IPS-20b (cell line): ENCODE measurements around the gene TTLL13.

ENCODE experiments used
- H3K27ac ChIP-seq: one replicate; pipeline ENCODE4 v1.5.1; 2013; ENCODE audit warnings: low read length
- H3K27me3 ChIP-seq: 2 replicates; pipeline ENCODE4 v1.6.1; 2013; ENCODE audit warnings: mild to moderate bottlenecking, low read length, inconsistent platforms; ENCODE audit not compliant: insufficient read depth
- H3K36me3 ChIP-seq: 2 replicates; pipeline ENCODE4 v1.6.1; 2013; ENCODE audit warnings: low read depth, mild to moderate bottlenecking, inconsistent platforms, low read length, moderate library complexity; ENCODE audit not compliant: insufficient read depth
- H3K4me1 ChIP-seq: 2 replicates; pipeline ENCODE4 v1.6.1; 2013; ENCODE audit warnings: mild to moderate bottlenecking, control low read depth, inconsistent platforms, low read length, moderate library complexity; ENCODE audit not compliant: insufficient read depth
- H3K4me3 ChIP-seq: 2 replicates; pipeline ENCODE4 v1.5.1; 2013; ENCODE audit warnings: mild to moderate bottlenecking, low read length, inconsistent platforms
- H3K9ac ChIP-seq: 2 replicates; pipeline ENCODE4 v1.6.1; 2013; ENCODE audit warnings: low read depth, mild to moderate bottlenecking, inconsistent platforms, low read length, moderate library complexity
- H3K9me3 ChIP-seq: 2 replicates; pipeline ENCODE4 v1.6.1; 2013; ENCODE audit warnings: mild to moderate bottlenecking, low read depth, low read length, inconsistent platforms; ENCODE audit not compliant: insufficient read depth

The TTLL13 gene

DNA sequence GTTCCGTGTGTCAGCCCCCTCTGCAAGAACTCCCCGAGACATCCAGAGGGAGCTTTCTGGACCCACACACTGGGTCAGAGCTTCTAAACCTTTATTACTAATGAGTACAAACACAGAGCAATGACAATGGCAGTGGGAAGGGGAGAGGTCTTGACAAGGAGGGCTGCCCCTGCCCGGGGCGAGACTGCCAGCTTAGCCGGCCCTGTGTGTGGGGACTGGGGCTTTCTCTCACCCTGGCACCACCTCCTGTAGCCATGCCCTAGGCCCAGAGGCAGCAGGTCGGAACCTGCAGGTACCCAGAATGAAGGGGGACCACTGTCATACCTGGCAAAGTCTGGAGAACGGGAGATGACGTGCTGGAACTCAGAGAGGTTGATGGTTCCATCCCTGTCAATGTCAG is 18.7 kb upstream of the TTLL13 start:
- Histone ChIP-seq H3K4me3 (no peak overlapping the region), H3K27me3 (no peaks in the 10 kb centered on the region), H3K36me3 (peaks cover 53% of the 10 kb centered on the region), H3K9me3 (no peaks in the 10 kb centered on the region), H3K9ac (no peak overlapping the region), H3K4me1 (no peaks in the 10 kb centered on the region; the same call in 1 of the 2 replicates), H3K27ac (no peak overlapping the region)

DNA sequence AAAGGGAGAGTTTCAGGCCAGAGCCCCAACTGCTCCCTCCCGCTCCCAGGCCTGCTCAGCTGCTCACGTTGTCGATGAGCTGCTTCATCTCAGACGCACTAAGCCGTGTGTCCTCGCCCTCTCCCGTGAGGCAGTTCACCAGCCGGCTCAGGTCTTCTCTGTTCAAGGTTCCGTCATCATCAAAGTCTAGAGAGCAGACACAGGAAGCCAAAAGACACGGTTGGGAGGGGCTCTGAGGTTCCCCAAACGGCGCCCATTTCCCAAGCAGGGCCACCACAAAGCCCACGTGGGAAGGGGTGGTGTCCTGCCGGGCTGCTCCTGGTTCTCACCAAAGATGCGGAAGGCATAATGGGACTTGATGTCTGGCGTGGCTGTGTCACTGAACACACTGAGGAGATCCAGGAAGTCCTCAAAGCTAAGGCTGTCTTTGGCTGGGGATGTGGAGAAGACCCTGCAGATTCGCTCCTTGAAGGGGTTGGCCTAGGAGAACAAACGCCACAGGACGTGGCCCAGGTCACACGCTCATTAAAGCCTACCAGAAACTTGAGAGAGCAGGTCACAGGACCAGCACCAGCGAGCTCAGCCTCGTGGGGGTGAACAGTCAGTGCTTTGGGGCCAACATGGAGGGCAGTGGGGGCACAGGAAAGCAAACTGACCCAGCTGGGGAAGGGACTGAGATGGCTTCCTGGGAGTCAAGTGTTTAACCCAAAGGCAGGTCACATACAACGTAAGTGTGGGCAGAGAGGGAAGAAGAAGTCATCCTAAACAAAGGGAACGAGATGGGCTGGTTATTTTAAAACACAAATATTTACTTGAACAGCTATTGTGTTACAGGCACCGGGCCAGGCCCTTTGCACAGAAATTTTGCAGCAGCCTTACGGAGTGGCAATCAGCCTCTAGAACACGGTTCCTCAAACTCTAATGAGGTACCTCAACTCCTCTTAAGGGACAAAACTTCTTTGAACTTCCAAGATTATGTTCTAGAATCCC is 18.0 kb upstream of the TTLL13 start:
- H3K4me3 ChIP-seq, result no peak overlapping the region
- peaks cover 47% of the 10 kb centered on the region for H3K36me3 ChIP-seq
- H3K9me3 ChIP-seq, result no peaks in the 10 kb centered on the region
- H3K27ac ChIP-seq, result no peak overlapping the region
- no peaks in the 10 kb centered on the region; the same call in 1 of the 2 replicates for H3K4me1 ChIP-seq
- no peak overlapping the region for H3K9ac ChIP-seq
- no peaks in the 10 kb centered on the region for H3K27me3 ChIP-seq

DNA sequence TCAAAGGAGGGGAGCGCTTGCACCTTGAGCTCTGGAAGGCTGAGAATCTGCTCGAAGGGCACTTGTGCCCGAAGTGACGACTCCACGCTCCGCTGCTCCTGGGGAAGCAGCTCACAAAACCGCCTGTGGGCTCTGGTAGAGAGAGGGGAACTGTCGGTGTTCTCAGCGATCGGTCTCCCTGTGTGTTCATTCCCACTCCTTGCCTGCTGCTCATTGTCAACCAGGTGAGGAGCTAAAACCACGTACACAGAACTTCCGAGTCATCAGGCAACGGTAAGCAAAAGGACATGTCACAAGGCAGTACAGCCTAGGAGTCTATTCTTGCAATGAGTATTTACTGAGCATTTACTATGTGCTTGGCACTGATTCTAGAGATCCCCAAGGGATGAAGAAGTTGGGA is 17.2 kb upstream of the TTLL13 start:
- Histone ChIP-seq H3K27me3 (no peaks in the 10 kb centered on the region), H3K27ac (no peak overlapping the region), H3K4me3 (no peak overlapping the region), H3K36me3 (peaks cover 39% of the 10 kb centered on the region), H3K4me1 (no peaks in the 10 kb centered on the region; the same call in 1 of the 2 replicates), H3K9ac (no peak overlapping the region), H3K9me3 (no peaks in the 10 kb centered on the region)

DNA sequence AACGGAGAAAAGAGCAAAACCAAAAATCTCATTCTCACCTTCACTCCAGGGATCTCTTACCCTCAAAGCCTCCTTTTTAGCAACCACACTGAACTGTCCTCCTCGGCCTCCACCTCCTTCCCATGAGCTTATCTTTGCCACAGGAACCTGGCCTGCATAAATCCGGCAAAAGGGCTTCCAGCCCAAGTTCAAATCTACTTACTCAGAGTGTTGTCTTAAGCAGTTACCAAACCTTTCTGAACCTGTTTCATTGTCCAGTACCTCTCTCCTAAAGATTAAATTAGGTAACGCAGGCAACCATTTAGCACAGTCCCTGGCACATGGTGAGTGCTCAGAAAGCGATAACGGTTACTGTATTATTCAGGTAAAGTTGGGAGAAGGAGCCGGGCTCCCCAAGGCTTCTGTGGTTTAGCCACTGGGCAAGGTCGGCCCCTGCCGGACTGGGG is 16.4 kb upstream of the TTLL13 start:
- H3K9ac ChIP-seq, result peak overlapping the region; percentile 69; the same call in 1 of the 2 replicates
- no peaks in the 10 kb centered on the region for H3K27me3 ChIP-seq
- H3K9me3 ChIP-seq, result no peaks in the 10 kb centered on the region
- H3K36me3 ChIP-seq, result peaks cover 32% of the 10 kb centered on the region
- H3K27ac ChIP-seq, result no peak overlapping the region
- H3K4me1 ChIP-seq, result no peaks in the 10 kb centered on the region; the same call in 1 of the 2 replicates
- H3K4me3 ChIP-seq, result peak overlapping the region; percentile 82

GRCh38 chr15:90233387-90234095 is 15.8 kb upstream of the TTLL13 start, which contains the start of gene CIB1:
TSS of gene CIB1 (minus strand) at chr15:90233941. CDS start at chr15:90233885, 56 bp downstream.
- H3K27ac ChIP-seq, result no peak within 1 kb of the TSS

DNA sequence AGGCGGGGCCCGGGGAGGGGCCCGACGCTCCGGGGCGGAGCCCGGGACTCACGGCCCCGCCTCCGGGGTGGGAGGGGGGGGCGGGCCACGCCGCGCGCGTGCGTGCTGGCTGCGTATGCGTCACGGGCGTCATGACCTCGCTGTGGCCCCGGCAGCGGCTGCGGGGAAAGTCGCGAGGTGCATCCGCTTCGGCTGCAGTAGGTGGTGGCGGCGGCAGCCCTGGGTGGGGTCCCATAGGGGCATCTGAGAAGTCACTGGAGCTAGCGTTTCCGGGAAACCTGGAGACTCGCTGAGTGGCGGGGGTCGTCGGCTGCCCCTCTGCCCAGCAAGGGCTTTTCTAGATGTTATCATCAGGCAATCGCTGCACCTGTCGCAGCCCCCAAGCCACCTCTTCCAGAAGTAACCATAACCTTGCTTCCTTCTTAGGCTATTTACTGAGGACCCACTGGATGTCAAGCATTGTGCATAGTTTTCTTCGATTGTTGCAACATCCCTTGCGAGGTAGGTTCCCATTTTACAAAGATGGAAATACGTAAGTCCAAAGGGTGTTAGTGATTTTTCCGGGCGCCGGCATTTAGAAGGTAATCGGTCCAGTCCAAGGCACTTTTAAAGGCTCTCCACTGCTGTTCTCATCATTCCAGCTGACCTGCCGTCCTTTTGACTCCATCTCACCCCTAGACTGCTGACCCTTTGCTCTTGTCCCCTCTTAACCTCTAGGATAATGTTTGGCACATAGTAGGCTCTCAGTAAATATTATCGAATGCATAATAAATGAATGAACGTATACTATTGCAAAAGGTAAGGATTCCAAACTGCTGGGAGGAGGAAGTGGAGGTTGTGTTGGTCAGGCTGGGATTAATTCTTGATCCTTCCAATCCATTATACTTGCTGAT is 15.0 kb upstream of the TTLL13 start, which contains the start of gene GDPGP1:
GDPGP1 (plus strand) TSS at position 114 of the 893 bp plus-strand sequence. CDS start 6,700 bp downstream, outside the sequence.
- H3K4me3 ChIP-seq, result peak within 1 kb of the TSS; percentile 82
- no peaks in the 10 kb centered on the region; the same call in 1 of the 2 replicates for H3K4me1 ChIP-seq
- peak within 1 kb of the TSS; percentile 72; the same call in 1 of the 2 replicates for H3K9ac ChIP-seq
- no peaks in the 10 kb centered on the region for H3K27me3 ChIP-seq
- H3K27ac ChIP-seq, result no peak within 1 kb of the TSS
- no peaks in the 10 kb centered on the region for H3K9me3 ChIP-seq
- H3K36me3 ChIP-seq, result peaks cover 18% of the 10 kb centered on the region

More at GRCh38 chr15:90233387-90234095, 15.8 kb upstream of the TTLL13 start, which contains the start of gene CIB1:
- no peaks in the 10 kb centered on the region for H3K9me3 ChIP-seq
- peak within 1 kb of the TSS; percentile 82 for H3K4me3 ChIP-seq
- H3K27me3 ChIP-seq, result no peaks in the 10 kb centered on the region
- H3K4me1 ChIP-seq, result no peaks in the 10 kb centered on the region; the same call in 1 of the 2 replicates
- H3K36me3 ChIP-seq, result peaks cover 26% of the 10 kb centered on the region
- peak within 1 kb of the TSS; percentile 72; the same call in 1 of the 2 replicates for H3K9ac ChIP-seq

DNA sequence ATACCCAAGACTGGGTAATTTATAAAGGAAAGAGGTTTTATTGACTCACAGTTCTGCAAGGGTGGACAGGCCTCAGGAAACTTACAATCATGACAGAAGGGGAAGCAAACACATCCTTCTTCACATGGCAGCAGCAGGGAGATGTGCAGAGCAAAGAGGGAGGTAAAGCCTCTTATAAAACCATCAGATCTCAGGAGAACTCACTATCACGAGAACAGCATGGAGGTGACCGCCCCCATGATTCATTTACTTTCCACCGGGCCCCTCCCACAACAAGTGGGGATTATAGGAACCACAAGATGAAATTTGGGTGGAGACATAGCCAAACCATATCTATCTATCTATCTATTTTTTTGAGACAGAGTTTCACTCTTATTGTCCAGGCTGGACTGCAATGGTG is 10.0 kb upstream of the TTLL13 start:
- Histone ChIP-seq H3K27me3 (no peaks in the 10 kb centered on the region), H3K9ac (no peak overlapping the region), H3K9me3 (no peaks in the 10 kb centered on the region), H3K27ac (no peak overlapping the region), H3K36me3 (no peaks in the 10 kb centered on the region; the same call in 1 of the 2 replicates), H3K4me1 (no peaks in the 10 kb centered on the region; the same call in 1 of the 2 replicates), H3K4me3 (no peak overlapping the region)

DNA sequence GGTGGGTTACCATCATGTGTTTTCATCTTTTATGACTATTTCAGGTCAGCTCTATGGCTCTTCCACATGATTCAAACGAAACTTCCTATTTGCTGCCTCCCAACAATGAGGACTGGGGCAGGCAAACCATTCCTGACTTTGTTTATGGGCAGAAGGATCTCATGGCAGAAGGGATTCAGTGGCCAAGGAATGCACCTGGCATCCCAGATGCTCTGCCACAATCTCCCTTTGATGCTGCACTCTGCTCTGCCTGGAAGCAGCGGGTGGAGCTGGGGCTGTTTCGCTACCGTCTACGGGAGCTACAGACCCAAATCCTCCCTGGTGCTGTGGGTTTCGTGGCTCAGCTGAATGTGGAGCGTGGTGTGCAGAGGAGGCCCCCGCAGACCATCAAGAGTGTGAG is 8.5 kb upstream of the TTLL13 start:
- H3K4me1 ChIP-seq, result no peaks in the 10 kb centered on the region
- no peak overlapping the region for H3K9ac ChIP-seq
- no peak overlapping the region for H3K4me3 ChIP-seq
- no peaks in the 10 kb centered on the region for H3K9me3 ChIP-seq
- H3K36me3 ChIP-seq, result no peaks in the 10 kb centered on the region; the same call in 1 of the 2 replicates
- H3K27ac ChIP-seq, result no peak overlapping the region
- no peaks in the 10 kb centered on the region for H3K27me3 ChIP-seq

DNA sequence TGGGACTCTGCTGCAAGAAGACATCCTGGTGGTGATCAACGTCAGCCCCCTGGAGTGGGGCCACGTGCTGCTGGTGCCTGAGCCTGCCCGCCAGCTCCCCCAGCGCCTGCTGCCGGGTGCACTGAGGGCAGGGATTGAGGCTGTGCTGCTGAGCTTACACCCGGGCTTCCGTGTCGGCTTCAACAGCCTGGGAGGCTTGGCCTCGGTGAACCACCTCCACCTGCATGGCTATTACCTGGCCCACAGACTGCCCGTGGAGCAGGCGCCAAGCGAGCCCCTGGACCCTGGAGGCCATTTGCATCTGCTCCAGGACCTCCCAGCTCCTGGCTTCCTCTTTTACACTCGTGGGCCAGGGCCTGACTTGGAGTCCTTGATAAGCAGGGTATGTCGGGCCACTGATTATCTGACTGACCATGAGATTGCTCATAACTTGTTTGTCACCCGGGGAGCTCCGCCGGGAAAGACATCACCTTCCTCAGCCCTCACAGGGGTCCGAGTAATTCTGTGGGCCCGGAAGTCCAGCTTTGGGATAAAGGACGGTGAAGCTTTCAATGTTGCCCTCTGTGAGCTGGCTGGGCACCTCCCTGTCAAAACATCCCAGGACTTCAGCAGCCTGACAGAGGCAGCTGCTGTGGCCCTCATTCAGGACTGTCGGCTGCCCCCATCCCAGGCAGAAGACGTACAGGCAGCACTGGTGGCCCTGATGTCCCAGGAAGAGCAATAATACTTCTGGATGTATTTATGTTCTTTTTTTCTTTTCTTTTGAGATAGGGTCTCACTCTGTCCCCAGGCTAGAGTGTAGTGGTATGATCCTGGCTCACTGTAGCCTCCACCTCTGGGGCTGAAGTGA is 7.8 kb upstream of the TTLL13 start:
- H3K27me3 ChIP-seq, result no peaks in the 10 kb centered on the region
- H3K36me3 ChIP-seq, result no peaks in the 10 kb centered on the region; the same call in 1 of the 2 replicates
- H3K9me3 ChIP-seq, result no peaks in the 10 kb centered on the region
- H3K27ac ChIP-seq, result no peak overlapping the region
- no peak overlapping the region for H3K9ac ChIP-seq
- no peak overlapping the region for H3K4me3 ChIP-seq
- no peaks in the 10 kb centered on the region for H3K4me1 ChIP-seq

- Histone ChIP-seq H3K36me3 (no peaks in the 10 kb centered on the region), H3K4me3 (no peak overlapping the region), H3K27ac (no peak overlapping the region), H3K9ac (no peak overlapping the region), H3K9me3 (no peaks in the 10 kb centered on the region), H3K27me3 (no peaks in the 10 kb centered on the region; the same call in 1 of the 2 replicates), H3K4me1 (no peaks in the 10 kb centered on the region)
Measured at GRCh38 chr15:90243943-90244639, 5.3 kb upstream of the TTLL13 start.
